HepG2 (cell line): ENCODE measurements around the gene PHACTR3. TPM values are rescaled to one million over a fixed set of nuclear protein-coding genes. Genes with fewer than 3 reads are reported as not detected.

Experiments
- ATAC-seq: fragments of 200-7000 bp; cut with Tn5 transposase; 3 replicates; pipeline ENCODE4 v1.9.1; 2020; ENCODE audit warnings: mild to moderate bottlenecking, moderate library complexity
- BruUV-seq: library from RNA; stranded (reverse); fragments of 400-500 nt; replicated peaks from 2 replicates; lab custom pipeline; 2021; lab: Mats Ljungman, UMichigan
- CTCF ChIA-PET: fragments of 300-600 bp; formaldehyde crosslinking; extraction: SDS; loops from one replicate; lab custom pipeline; 2021; ENCODE audit warnings: low total read pairs, inconsistent platforms, low intra/inter-chr PET ratio; lab: Yijun Ruan, JAX
- POLR2A ChIA-PET: fragments of 350-600 bp; sonication (Branson Sonifier 250); formaldehyde crosslinking; loops from one replicate; lab custom pipeline; 2020; ENCODE audit warnings: antibody characterized with exemption, inconsistent platforms; lab: Yijun Ruan, JAX
- DNase-seq: peaks from one replicate; pipeline ENCODE4 v3.0.0-alpha.2; 2015; ENCODE audit warnings: low spot score
- FAIRE-seq: peaks from 3 replicates; lab custom pipeline; 2011; peaks lifted over from hg19 to GRCh38; lab: Jason Lieb, UNC
- H2AFZ ChIP-seq: one replicate; pipeline ENCODE4 v1.6.1; 2011; ENCODE audit warnings: low read length, inconsistent platforms
- H3K27ac ChIP-seq: fragments of 300-600 bp; 3 replicates; pipeline ENCODE4 v1.8.0; 2011; ENCODE audit warnings: mixed run types, mild to moderate bottlenecking, mixed read lengths, low read length, inconsistent platforms; ENCODE audit not compliant: insufficient read depth; ENCODE audit errors: extremely low read length
- H3K27me3 ChIP-seq, 2 experiments: fragments of 200-600 bp in 1 of 2; 2 replicates in 1 of 2; 3 replicates in 1 of 2; pipeline versions ENCODE4 v1.6.0 to v1.8.0; 2011; ENCODE audit warnings: low read length in 2 of 2, mild to moderate bottlenecking in 2 of 2, moderate library complexity in 2 of 2, inconsistent platforms in 1 of 2; ENCODE audit not compliant: insufficient read depth in 2 of 2, control insufficient read depth in 1 of 2
- H3K36me3 ChIP-seq, 2 experiments: fragments of 200-600 bp in 1 of 2; replicated peaks in 1 of 2; 2 replicates in 1 of 2; 3 replicates in 1 of 2; pipeline versions ENCODE4 v1.5.1 to v1.8.0; 2011; ENCODE audit warnings: low read length in 2 of 2, inconsistent platforms in 1 of 2; ENCODE audit not compliant: insufficient read depth in 2 of 2, control insufficient read depth in 1 of 2
- H3K4me1 ChIP-seq: 2 replicates; pipeline ENCODE4 v1.5.1; 2012; ENCODE audit warnings: low read length, inconsistent platforms; ENCODE audit not compliant: insufficient read depth
- H3K4me2 ChIP-seq: 2 replicates; pipeline ENCODE4 v1.6.0; 2011; ENCODE audit warnings: low read depth, low read length, inconsistent platforms
- H3K4me3 ChIP-seq, 3 experiments: fragments of 200-600 bp in 1 of 3; sonication (generic), shearing (Covaris generic) in 1 of 3; replicated peaks in 1 of 3; 2 replicates each; pipeline ENCODE4 v1.5.1; 2011 to 2016; ENCODE audit warnings: low read length in 3 of 3, inconsistent platforms in 2 of 3, low read depth in 2 of 3, mild to moderate bottlenecking in 2 of 3, control low read depth in 1 of 3, mixed read lengths in 1 of 3; ENCODE audit not compliant: insufficient read depth in 1 of 3
- H3K79me2 ChIP-seq: one replicate; pipeline ENCODE4 v1.6.1; 2011; ENCODE audit warnings: low read length, inconsistent platforms; ENCODE audit not compliant: insufficient read depth
- H3K9ac ChIP-seq: 2 replicates; pipeline ENCODE4 v1.6.0; 2011; ENCODE audit warnings: mild to moderate bottlenecking, low read depth, low read length, inconsistent platforms; ENCODE audit not compliant: insufficient read depth
- H3K9me3 ChIP-seq: 2 replicates; pipeline ENCODE4 v1.5.1; 2012; ENCODE audit warnings: mild to moderate bottlenecking, low read length
- H4K20me1 ChIP-seq: 2 replicates; pipeline ENCODE4 v1.6.0; 2011; ENCODE audit warnings: inconsistent platforms, mild to moderate bottlenecking, low read length, moderate library complexity; ENCODE audit not compliant: insufficient read depth
- POLR2AphosphoS2 ChIP-seq: IDR thresholded peaks from 2 replicates; pipeline ENCODE4 v1.6.1; 2011; ENCODE audit warnings: low read depth, low read length, improper control_type of control experiment
- REXO4 ChIP-seq: sonication (generic); formaldehyde crosslinking; IDR thresholded peaks from 2 replicates; pipeline ENCODE4 v1.8.0; 2022; ENCODE audit warnings: missing genetic modification reagents, mild to moderate bottlenecking, borderline replicate concordance
- ZNF101 ChIP-seq: sonication (generic); formaldehyde crosslinking; IDR thresholded peaks from 2 replicates; pipeline ENCODE4 v1.4.0; 2020; ENCODE audit warnings: mild to moderate bottlenecking, low read depth, missing genetic modification reagents, borderline replicate concordance
- ZSCAN21 ChIP-seq: sonication (generic); formaldehyde crosslinking; IDR thresholded peaks from 2 replicates; pipeline ENCODE4 v1.8.0; 2022; ENCODE audit warnings: mild to moderate bottlenecking, missing genetic modification reagents, moderate library complexity, borderline replicate concordance
- WGBS: methylation state at CpG from one replicate; pipeline ENCODE4 v1.1.6; 2017; ENCODE audit warnings: low lambda C conversion rate; 5-methylcytosine and 5-hydroxymethylcytosine counted together
- in situ Hi-C: cut with HindIII; loops from 2 replicates; pipeline ENCODE4 v1.10.0; 2017; ENCODE audit warnings: low pct_unique_long_range_greater_than_20kb; ENCODE audit not compliant: extremely low pct_ligation_motif_present
- intact Hi-C: fragments of 100-400 bp; cut with micrococcal nuclease; formaldehyde crosslinking; loops from one replicate; pipeline ENCODE4 v1.10.0; 2022; ENCODE audit not compliant: unreplicated experiment
- polyA plus RNA-seq, 8 experiments: library from polyadenylated mRNA; depleted of rRNA in 3 of 8; stranded (reverse) in 7 of 8; unstranded in 1 of 8; fragments of >200 nt; fragmentation: Illumina TruSeq in 4 of 8; extraction: Trizol in 4 of 8; gene quantifications; 2 replicates each; pipeline versions ENCODE4 v1.2.1 to v1.2.3, GENCODE V29; 2011 to 2016; ENCODE audit warnings: low read depth in 4 of 8, missing spikeins in 1 of 8, mixed read lengths in 1 of 8; ENCODE audit not compliant: insufficient read depth in 1 of 8
- total RNA-seq, 5 experiments: library from RNA; depleted of rRNA; stranded (reverse); fragments of >200 nt; fragmentation: Illumina TruSeq; extraction: Trizol; gene quantifications; 2 replicates each; pipeline ENCODE4 v1.2.3, GENCODE V29; 2016; ENCODE audit warnings: low read depth in 1 of 5
- TF ChIP-seq, protein P1 (sequence below): fragments of 450-650 bp; IDR thresholded peaks from 2 replicates; pipeline ENCODE4 v1.6.1; 2016
- TF ChIP-seq, protein P2 (sequence below): sonication (generic); formaldehyde crosslinking; IDR thresholded peaks from 2 replicates; pipeline ENCODE4 v1.5.0; 2020; ENCODE audit warnings: mild to moderate bottlenecking, low read depth, missing genetic modification reagents, borderline replicate concordance
- TF ChIP-seq, protein P3 (sequence below): sonication (generic); formaldehyde crosslinking; IDR thresholded peaks from 2 replicates; pipeline ENCODE4 v1.5.1; 2020; ENCODE audit warnings: mild to moderate bottlenecking, missing genetic modification reagents, borderline replicate concordance

PHACTR3 gene
- total and polyA plus RNA-seq, 2 of the 13 experiments (the other 11 are each of a cell fraction or from before 2014, with no cell fraction given): not detected

DNA sequence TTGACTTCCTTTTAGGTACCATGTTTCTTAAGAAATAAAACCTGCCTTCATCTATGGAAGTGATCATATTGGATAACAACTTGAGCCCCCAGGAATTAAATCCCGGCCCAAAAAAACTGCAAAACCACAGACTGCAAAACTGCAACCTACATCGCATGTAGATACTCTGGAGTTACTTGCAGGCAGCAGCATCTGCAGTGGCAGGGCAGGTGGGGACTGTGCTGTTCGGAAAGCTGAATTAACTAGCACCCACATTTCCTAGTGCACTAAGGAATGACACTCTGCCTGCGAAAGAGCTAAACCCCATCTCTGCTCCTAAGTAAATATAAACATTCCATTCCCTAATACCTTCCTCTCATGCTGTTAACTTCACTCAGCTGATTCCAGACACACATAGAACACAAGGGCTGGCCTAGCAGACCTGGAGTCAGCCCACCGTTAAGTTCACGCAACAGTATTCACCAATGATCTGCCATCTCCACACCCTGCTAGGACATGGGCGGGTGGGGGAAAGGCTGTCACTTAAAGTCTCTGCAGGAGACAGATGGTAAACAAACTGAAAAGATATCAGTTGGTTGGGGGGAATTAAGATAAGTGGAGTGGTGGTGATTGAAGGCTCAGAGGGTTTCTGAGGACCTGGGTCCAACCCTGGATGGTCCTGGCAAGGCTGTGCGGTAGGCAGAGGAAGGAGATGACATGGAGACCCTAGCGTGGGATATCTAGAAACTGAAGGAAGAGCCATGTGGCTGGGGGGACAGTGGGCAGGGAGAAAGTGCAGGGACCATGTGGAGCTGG lies 200.7 kb downstream of the PHACTR3 start:
- H4K20me1 ChIP-seq: no peaks in the 10 kb centered on the region
- TF ChIP-seq POLR2AphosphoS2 (no peak), REXO4 (CRISPR knock-in tag) (no peak)
- TF ChIP-seq, protein P1, sequence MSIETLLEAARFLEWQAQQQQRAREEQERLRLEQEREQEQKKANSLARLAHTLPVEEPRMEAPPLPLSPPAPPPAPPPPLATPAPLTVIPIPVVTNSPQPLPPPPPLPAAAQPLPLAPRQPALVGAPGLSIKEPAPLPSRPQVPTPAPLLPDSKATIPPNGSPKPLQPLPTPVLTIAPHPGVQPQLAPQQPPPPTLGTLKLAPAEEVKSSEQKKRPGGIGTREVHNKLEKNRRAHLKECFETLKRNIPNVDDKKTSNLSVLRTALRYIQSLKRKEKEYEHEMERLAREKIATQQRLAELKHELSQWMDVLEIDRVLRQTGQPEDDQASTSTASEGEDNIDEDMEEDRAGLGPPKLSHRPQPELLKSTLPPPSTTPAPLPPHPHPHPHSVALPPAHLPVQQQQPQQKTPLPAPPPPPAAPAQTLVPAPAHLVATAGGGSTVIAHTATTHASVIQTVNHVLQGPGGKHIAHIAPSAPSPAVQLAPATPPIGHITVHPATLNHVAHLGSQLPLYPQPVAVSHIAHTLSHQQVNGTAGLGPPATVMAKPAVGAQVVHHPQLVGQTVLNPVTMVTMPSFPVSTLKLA: peak; percentile 33; the same call in 1 of the 2 replicates
- CTCF ChIA-PET: no interaction called here
- H3K4me2 ChIP-seq: no peak overlapping the region
- H3K9me3 ChIP-seq: peaks cover 14% of the 10 kb centered on the region
- no peak for FAIRE-seq
- WGBS: 22% methylated on average over 9 of the region's 9 CpGs
- no peak overlapping the region for H3K27ac ChIP-seq
- DNase-seq: no peak
- H3K9ac ChIP-seq: no peak overlapping the region
- in situ Hi-C loops: no loop called here
- peaks cover 7 to 54% of the 10 kb centered on the region in 2 experiments for H3K27me3 ChIP-seq
- POLR2A ChIA-PET: no interaction called here
- intact Hi-C loops: no loop called here
- no peaks in the 10 kb centered on the region for H3K79me2 ChIP-seq
- no peaks in the 10 kb centered on the region for H3K4me1 ChIP-seq
- no peaks in the 10 kb centered on the region for H3K36me3 ChIP-seq
- BruUV-seq: no TSS peak
- ATAC-seq: peak; percentile 40; the same call in 2 of the 3 replicates
- no peak overlapping the region for H3K4me3 ChIP-seq
- H2AFZ ChIP-seq: no peak overlapping the region

DNA sequence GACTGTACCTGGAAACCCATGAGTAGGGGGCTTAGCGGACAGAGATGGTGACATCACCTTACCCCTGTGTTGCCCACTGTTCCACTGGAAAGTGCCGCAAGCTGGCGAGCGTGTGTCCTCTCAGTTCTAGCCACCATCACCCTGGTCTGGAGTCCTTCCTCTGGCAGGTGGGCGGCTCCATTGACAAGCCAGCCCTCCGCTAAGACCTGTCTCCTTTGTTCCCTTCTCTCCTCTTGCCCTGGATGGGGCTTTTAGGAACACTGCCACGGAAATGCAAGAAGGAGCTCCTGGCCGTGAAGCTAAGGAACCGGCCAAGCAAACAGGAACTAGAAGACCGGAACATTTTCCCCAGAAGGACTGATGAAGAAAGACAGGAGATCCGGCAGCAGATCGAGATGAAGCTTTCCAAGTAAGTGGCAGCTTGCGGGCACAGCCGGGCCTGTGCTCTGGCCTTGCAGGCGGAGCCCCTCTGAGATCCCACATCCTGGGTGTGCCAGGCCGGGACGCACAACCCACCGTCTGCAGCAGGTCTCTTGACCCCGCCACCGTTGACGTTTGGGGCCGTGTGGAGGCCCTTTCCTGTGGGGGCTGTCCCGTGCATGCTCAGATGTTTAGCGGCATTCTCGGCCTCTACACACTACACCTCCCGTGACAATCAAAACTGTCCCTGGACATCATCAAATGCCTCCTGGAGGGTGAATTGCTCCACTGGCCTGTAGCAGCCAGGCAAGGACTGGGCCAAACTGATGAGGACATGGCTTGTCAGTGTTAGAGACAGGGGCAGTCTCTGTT lies 201.6 kb downstream of the PHACTR3 start:
- Histone ChIP-seq H3K79me2 (no peaks in the 10 kb centered on the region), H3K9ac (no peak overlapping the region), H3K9me3 (peaks cover 5% of the 10 kb centered on the region), H3K36me3 (no peaks in the 10 kb centered on the region), H3K4me3 (no peak overlapping the region), H3K27me3 (peaks cover 7 to 63% of the 10 kb centered on the region in 2 experiments), H4K20me1 (no peaks in the 10 kb centered on the region), H3K4me1 (no peaks in the 10 kb centered on the region), H3K27ac (no peak overlapping the region), H2AFZ (no peak overlapping the region), H3K4me2 (no peak overlapping the region)
- CTCF ChIA-PET: no interaction called here
- 44% methylated on average over 18 of the region's 26 CpGs for WGBS
- FAIRE-seq: no peak
- intact Hi-C loops: no loop called here
- POLR2A ChIA-PET: no interaction called here
- no peak for DNase-seq
- in situ Hi-C loops: no loop called here
- BruUV-seq: no TSS peak
- ATAC-seq: no peak
- TF ChIP-seq, protein P2, sequence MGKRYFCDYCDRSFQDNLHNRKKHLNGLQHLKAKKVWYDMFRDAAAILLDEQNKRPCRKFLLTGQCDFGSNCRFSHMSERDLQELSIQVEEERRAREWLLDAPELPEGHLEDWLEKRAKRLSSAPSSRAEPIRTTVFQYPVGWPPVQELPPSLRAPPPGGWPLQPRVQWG (CRISPR knock-in tag): no peak
- TF ChIP-seq, protein P3, sequence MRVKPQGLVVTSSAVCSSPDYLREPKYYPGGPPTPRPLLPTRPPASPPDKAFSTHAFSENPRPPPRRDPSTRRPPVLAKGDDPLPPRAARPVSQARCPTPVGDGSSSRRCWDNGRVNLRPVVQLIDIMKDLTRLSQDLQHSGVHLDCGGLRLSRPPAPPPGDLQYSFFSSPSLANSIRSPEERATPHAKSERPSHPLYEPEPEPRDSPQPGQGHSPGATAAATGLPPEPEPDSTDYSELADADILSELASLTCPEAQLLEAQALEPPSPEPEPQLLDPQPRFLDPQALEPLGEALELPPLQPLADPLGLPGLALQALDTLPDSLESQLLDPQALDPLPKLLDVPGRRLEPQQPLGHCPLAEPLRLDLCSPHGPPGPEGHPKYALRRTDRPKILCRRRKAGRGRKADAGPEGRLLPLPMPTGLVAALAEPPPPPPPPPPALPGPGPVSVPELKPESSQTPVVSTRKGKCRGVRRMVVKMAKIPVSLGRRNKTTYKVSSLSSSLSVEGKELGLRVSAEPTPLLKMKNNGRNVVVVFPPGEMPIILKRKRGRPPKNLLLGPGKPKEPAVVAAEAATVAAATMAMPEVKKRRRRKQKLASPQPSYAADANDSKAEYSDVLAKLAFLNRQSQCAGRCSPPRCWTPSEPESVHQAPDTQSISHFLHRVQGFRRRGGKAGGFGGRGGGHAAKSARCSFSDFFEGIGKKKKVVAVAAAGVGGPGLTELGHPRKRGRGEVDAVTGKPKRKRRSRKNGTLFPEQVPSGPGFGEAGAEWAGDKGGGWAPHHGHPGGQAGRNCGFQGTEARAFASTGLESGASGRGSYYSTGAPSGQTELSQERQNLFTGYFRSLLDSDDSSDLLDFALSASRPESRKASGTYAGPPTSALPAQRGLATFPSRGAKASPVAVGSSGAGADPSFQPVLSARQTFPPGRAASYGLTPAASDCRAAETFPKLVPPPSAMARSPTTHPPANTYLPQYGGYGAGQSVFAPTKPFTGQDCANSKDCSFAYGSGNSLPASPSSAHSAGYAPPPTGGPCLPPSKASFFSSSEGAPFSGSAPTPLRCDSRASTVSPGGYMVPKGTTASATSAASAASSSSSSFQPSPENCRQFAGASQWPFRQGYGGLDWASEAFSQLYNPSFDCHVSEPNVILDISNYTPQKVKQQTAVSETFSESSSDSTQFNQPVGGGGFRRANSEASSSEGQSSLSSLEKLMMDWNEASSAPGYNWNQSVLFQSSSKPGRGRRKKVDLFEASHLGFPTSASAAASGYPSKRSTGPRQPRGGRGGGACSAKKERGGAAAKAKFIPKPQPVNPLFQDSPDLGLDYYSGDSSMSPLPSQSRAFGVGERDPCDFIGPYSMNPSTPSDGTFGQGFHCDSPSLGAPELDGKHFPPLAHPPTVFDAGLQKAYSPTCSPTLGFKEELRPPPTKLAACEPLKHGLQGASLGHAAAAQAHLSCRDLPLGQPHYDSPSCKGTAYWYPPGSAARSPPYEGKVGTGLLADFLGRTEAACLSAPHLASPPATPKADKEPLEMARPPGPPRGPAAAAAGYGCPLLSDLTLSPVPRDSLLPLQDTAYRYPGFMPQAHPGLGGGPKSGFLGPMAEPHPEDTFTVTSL (CRISPR knock-in tag): no peak
- TF ChIP-seq ZNF101 (CRISPR knock-in tag) (no peak), ZSCAN21 (CRISPR knock-in tag) (no peak)
